GM15510 (cell line): Measurements from ENCODE around the gene KIFBP.

ENCODE experiments used
- POLR2A ChIP-seq: IDR thresholded peaks from 3 replicates; pipeline ENCODE4 v1.6.1; 2011; ENCODE audit warnings: borderline replicate concordance; ENCODE audit not compliant: insufficient read length; ENCODE audit errors: extremely low read depth

KIFBP gene

GRCh38 chr10:68989317-68989990 lies 851 bp downstream of the KIFBP start:
- no peak for TF ChIP-seq POLR2A

- no peak for TF ChIP-seq POLR2A
These were observed 4.2 kb downstream of the KIFBP start for GRCh38 chr10:68992636-68993440.

GRCh38 chr10:68997211-68997610 lies 8.6 kb downstream of the KIFBP start:
- TF ChIP-seq POLR2A = no peak

GRCh38 chr10:69004821-69005220 lies 16.2 kb downstream of the KIFBP start:
- no peak for TF ChIP-seq POLR2A

- no peak for TF ChIP-seq POLR2A
These were observed 17.3 kb downstream of the KIFBP start for GRCh38 chr10:69005704-69006485.

- no peak for TF ChIP-seq POLR2A
These were observed 18.7 kb downstream of the KIFBP start for GRCh38 chr10:69007260-69007659.

GRCh38 chr10:69009360-69009759 lies 20.8 kb downstream of the KIFBP start:
- TF ChIP-seq POLR2A = no peak

- no peak for TF ChIP-seq POLR2A
These were observed 21.6 kb downstream of the KIFBP start for GRCh38 chr10:69010151-69010640.

- TF ChIP-seq POLR2A = no peak
These were observed 25.6 kb downstream of the KIFBP start for GRCh38 chr10:69014171-69014570.

GRCh38 chr10:69018613-69019012 lies 30.0 kb downstream of the KIFBP start:
- no peak for TF ChIP-seq POLR2A

GRCh38 chr10:69022611-69023010 lies 34.0 kb downstream of the KIFBP start:
- no peak for TF ChIP-seq POLR2A

- TF ChIP-seq POLR2A = no peak
These were observed 36.8 kb downstream of the KIFBP start for GRCh38 chr10:69025370-69025896.

GRCh38 chr10:69033256-69033655 lies 44.7 kb downstream of the KIFBP start:
- no peak for TF ChIP-seq POLR2A

GRCh38 chr10:69037489-69037888 lies 48.9 kb downstream of the KIFBP start:
- TF ChIP-seq POLR2A = no peak

- TF ChIP-seq POLR2A = no peak
These were observed 53.8 kb downstream of the KIFBP start for GRCh38 chr10:69042417-69042816.
